Stimulated activated CD8-positive, alpha-beta memory T cell treated with anti-CD3 and anti-CD28 coated beads, Interleukin-7, amount 100 ng/mL, for 48 hours (primary cell): ENCODE data around the gene NT5DC2.

Source experiments
- DNase-seq, 2 donors: peaks; one replicate each; pipeline ENCODE4 v3.0.0-alpha.2; 2020; ENCODE audit warnings: low read depth in 1 of 2; ENCODE audit errors: extremely low read depth in 1 of 2

Gene NT5DC2

DNA sequence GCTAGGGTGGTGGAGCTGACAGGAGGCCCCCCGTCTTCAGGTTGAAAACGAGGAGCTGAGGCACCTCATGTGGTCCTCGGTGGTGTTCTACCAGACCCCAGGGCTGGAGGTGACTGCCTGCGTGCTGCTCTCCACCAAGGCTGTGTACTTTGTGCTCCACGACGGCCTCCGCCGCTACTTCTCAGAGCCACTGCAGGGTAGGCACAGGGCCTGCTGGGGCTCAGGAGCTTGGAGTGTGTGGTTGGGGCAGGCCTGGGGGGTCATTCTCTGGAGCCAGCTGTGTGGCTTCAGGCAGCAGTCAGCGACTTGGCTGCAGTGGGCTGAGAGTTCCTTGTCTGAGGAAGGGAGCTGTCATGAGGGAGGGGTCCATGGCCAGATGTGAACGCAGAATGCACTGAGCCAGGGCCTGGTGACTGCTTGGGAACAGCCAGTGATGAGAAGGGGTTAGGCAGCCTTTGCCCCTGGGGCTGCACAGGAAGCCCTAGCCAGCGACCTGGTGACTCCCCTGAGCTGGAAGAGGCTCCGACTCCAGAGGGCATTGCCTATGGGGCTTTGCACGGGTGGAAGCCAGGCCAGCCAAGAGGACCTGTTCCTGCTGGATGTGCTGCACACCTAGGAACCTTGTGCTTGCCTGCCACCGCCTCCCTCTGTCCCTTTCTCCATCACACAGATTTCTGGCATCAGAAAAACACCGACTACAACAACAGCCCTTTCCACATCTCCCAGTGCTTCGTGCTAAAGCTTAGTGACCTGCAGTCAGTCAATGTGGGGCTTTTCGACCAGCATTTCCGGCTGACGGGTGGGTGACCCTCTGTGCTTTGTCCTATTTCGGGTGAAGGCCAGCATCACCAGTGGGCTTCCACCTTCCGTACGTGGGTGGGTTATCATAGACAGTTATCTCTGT, 43.4 kb downstream of the NT5DC2 start:
- no peak for DNase-seq

- no peak for DNase-seq
Observed at GRCh38 chr3:52489453-52489852, 44.2 kb downstream of the NT5DC2 start.

- no peak for DNase-seq
Observed at GRCh38 chr3:52488746-52489145, 44.9 kb downstream of the NT5DC2 start.

GRCh38 chr3:52487788-52488691, 45.6 kb downstream of the NT5DC2 start:
- no peak for DNase-seq

DNA sequence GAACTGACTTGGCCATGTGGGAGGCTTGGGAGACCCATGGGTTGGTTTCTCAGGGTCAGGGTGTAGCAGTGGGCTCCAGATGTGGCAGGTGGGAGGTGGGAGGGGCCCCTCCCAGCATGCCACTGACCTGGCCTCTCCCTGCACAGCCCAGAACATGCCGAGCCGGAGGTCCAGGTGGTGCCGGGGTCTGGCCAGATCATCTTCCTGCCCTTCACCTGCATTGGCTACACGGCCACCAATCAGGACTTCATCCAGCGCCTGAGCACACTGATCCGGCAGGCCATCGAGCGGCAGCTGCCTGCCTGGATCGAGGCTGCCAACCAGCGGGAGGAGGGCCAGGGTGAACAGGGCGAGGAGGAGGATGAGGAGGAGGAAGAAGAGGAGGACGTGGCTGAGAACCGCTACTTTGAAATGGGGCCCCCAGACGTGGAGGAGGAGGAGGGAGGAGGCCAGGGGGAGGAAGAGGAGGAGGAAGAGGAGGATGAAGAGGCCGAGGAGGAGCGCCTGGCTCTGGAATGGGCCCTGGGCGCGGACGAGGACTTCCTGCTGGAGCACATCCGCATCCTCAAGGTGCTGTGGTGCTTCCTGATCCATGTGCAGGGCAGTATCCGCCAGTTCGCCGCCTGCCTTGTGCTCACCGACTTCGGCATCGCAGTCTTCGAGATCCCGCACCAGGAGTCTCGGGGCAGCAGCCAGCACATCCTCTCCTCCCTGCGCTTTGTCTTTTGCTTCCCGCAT, 46.4 kb downstream of the NT5DC2 start:
- DNase-seq: no peak

DNA sequence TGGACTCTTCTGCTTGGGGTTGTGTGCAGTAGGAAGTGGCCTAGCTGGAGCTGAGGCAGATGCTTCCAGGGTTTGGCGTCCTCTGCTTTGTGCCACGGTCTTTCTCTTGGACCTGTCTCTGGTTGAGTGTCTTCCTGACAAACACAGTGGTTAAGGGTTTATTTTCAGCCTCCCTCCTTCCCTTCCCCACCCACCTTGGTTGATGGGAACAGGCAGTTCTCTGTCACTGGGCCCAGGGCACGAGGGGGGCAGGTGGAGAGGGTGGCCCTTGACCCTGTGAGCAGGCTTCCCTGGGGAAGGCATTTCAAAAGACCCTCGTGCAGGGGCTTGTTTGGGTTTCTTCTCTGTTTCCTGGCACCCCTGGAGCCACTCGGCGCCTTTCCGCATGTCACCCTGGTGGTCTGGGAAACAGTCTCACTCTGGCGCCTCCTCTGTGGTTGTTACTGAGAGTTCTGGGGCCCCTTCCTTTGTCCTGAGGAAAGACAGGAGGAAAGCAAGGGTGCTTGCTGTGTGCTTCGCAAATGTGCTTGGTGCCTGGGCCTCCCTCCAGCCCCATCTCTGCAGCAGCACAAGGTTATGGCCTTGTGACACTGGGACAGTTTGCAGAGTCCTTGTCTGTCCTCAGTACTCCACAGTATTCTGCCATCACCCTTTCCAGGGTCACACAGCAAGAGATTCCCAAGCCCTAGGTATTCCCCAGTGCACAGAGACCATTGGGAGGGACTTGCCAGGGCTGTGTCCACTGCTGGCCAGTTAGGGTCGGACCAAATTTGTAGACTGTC, 48.8 kb downstream of the NT5DC2 start:
- DNase-seq: no peak

GRCh38 chr3:52483577-52484381, 49.9 kb downstream of the NT5DC2 start:
- DNase-seq: no peak

DNA sequence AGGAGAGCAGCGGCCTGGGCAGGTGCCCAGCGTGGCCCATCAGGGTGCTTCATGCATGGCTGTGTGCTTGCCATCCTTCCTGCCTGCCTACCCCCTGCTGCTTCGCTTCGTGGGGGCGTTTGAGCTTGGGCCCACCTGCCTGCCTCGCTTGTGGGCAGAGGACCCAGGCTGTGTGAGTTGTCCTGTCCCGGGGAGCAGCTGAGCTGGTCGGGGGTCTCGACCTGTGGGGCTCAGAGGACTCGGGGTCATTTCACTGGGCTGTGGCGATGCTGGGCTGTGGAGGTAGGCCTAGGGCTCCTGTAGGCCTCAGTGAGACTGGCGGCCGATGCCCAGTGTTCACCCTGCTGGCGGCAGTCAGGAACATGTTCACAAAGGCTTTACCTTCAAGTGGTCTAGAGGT, 50.6 kb downstream of the NT5DC2 start:
- no peak for DNase-seq

GRCh38 chr3:52481819-52482521, 51.7 kb downstream of the NT5DC2 start:
- DNase-seq: no peak

- DNase-seq: no peak
Observed at GRCh38 chr3:52480768-52481715, 52.6 kb downstream of the NT5DC2 start.

DNA sequence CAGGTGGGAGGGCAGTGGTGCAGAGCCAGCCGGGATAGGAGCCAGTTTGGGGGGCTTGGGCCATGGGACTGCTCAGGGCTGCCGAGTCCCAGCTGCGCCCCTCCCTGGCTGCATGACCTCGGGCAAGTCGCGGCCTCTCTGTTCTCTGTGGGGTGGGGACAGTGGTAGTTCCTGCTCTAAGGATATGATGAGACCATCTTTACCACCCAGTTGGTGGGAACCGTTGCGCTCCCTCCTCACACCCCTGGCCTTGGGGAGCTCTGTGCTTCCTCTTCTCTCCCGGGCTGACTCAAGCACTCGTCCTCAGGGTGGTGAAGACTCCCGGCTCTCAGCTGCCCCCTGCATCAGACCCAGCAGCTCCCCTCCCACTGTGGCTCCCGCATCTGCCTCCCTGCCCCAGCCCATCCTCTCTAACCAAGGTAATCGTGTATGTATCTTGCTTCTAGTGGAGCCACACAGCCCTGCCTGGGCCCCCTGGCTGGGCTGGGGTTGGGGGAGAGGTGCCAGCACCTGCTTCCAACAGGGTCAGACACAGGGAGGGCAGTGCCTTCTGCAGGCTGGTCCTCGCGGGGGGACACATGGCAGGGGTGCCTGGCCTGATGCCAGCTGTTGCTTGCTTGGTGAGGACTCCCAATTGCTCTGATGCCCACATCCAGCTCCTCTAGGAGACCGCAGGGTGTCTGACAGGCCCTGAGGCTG, 53.6 kb downstream of the NT5DC2 start:
- no peak for DNase-seq

DNA sequence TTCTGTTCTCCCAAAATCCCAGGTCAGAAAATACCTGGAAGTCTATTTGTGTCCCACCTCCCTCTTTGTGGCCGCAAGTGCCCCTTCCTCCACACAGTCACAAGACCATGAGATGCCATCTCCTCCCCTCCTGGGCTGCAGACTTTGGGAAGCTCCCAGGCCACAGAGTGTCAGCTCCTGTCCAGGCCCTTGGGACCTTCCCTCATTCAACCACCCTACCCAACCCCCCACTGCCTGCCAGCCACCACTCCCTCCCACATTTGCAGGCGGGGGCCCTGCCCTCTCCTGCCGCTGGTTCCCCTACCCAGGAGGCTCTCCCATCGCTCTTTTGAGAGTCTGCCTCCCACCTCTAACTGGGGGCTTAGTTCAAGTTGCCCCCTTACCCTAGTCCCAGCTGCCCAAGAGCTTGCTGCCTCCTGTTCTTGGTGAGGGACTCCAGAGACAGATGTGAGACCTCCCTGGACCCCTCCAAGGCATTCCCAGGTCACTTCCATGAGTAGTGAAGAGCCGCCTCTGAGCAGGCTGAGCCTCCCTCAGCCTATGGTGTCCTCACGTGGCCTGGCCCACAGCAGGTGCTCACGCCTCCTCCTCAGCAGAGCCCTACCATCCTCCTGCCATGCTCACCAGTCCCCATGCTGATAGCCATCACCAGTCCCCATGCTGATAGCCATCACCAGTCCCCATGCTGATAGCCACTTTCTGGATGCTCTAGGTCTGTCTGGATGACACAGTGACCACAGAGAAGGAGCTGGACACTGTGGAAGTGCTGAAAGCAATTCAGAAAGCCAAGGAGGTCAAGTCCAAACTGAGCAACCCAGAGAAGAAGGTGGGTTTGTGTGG, 54.4 kb downstream of the NT5DC2 start:
- no peak for DNase-seq

- no peak for DNase-seq
Observed at GRCh38 chr3:52477796-52478095, 55.9 kb downstream of the NT5DC2 start.

DNA sequence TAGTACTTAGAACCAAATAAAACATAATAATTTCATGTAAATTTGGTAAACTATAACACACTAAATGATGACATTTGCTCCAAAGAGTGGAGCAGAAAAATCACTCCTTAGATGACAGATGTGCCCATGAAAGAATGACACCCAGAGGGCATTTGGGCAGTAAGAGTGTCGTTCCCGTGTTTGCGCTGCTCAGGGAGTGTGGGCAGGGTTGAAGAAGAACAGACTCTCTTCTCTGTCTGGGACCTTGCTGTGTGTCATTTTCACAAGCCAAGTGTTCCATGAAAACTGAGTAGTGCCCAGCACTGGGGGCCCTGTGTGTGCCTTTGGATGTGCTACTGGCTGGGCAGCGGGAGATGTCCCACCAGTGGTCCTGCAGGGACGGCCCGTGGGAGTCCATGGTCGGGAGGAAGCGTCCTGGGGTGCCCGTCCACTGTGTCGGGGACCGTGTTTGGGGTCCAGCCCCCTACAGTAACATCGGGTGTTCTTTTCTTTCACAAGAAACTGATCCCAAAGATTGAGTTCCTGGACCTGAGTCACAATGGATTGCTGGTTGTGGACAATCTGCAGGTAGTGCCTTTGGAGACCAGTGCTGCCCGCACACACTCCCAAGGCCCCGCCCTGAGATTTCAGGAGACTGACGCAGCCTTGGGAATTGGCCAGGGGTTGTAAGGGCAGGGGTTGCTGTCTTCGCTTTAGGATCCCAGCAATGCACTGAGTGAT, 56.4 kb downstream of the NT5DC2 start:
- DNase-seq: no peak
